HG03045 (cell line): ENCODE results near the gene GFOD2.
"Not testable (repeated sequence)": the region's sequence is repeated elsewhere in the genome, so short reads cannot be mapped to it uniquely, and the experiment has no call there.

Source experiments
- ATAC-seq: cut with Tn5 transposase; IDR thresholded peaks from one replicate; pipeline ENCODE4 v1.9.1; 2021; ENCODE audit warnings: mild to moderate bottlenecking, moderate library complexity; ENCODE audit not compliant: unreplicated experiment

Gene GFOD2

DNA sequence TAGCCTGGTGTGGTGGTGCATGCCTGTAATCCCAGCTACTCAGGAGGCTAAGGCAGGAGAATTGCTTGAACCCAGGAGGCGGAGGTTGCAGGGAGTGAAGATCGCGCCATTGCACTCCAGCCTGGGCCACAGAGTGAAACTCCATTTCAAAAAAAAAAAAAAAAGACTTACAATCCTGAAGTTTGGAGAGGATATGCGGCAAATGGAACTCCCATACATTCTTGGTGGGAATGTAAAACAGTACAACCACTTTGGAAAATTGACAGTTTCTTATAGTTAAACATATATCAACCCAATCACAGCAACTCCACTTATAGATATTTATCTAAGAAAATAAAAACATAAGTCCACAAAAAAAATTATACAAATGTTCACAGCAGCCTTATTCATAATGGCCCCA lies 11.9 kb downstream of the GFOD2 start:
- ATAC-seq = no peak

DNA sequence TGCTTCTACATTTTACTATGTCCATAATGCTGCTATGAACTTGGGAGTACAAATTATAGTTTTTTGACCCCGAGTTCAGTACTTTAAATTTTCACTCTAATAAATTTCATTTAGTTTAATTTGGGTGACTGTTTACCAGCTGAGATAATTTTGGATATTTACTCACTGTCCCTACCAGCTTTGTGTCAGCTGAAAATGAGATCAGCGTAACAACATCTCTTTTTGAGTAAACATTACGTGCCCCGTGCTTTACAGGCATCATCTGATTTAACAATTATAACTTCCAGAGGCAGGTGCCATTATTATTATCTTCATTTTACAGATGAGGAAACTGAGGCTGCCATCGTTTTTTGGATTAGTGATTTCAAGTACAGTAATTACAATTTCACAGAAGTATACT lies 15.0 kb downstream of the GFOD2 start:
- ATAC-seq = no peak

DNA sequence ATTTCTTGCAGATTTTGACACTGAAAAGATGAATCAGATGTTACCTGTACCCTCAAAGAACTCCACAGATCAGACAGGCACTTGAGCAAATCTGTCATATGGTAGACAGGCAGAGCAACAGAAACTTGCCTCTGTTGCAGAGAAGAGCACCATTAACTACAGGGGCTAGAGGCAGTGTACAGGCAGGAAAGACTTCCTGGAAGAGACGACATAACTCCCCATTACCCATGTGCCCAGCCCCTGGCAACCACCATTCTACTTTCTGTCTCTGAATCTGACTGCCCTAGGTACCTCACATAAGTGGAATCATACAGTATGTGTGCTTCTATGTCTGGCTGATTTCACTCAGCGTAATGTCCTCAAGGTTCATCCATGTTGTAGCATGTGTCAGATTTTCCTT lies 15.5 kb downstream of the GFOD2 start:
- no peak for ATAC-seq

DNA sequence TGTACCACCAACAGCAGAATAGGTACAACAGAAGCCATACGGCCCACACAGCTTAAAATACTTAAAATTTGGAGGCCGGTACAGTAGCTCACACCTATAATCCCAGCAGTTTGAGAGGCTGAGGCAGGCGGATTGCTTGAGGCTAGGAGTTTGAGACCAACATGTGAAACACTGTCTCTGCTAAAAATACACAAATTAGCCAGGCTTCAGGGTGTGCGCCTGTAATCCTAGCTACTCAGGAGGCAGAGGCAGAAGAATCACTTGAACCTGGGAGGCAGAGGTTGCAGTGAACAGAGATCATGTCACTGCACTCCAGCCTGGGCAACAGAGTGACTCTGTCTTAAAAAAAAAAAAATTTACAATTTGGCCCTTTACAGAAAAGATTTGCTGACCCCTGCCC lies 17.0 kb downstream of the GFOD2 start:
- ATAC-seq = no peak

DNA sequence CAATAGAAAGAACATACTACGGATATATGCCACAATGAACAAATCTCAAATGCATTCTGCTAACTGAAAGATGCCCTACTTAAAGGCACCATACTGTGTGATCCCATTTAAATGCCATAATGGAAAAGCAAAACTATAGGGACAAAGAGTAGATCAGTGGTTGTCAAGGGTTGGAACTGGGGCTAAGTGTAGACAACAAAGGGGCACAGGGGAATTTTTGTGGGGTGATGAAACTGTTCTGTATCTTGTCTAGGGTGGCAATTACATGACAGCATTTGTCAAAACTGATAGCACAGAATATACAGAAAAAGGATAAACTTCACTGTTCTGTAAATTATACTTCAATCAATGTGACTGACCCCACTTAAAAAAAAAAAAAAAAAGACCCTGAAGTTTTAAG lies 17.7 kb downstream of the GFOD2 start:
- no peak for ATAC-seq

DNA sequence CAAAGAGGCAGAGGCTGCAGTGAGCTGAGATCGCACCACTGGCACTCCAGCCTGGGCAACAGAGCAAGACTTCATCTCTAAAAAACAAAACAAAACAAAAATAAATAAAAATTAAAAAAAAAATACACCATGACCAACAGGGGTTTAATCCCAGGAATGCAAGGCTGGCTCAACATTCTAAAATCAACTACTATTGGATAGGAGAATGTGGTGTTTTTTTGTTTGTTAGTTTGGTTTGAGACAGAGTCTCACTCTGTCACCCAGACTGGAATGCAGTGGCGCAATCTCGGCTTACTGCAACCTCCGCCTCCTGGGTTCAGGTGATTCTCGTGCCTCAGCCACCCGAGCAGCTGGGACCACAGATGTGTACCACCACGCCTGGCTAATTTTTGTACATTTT lies 19.9 kb downstream of the GFOD2 start:
- no peak for ATAC-seq

DNA sequence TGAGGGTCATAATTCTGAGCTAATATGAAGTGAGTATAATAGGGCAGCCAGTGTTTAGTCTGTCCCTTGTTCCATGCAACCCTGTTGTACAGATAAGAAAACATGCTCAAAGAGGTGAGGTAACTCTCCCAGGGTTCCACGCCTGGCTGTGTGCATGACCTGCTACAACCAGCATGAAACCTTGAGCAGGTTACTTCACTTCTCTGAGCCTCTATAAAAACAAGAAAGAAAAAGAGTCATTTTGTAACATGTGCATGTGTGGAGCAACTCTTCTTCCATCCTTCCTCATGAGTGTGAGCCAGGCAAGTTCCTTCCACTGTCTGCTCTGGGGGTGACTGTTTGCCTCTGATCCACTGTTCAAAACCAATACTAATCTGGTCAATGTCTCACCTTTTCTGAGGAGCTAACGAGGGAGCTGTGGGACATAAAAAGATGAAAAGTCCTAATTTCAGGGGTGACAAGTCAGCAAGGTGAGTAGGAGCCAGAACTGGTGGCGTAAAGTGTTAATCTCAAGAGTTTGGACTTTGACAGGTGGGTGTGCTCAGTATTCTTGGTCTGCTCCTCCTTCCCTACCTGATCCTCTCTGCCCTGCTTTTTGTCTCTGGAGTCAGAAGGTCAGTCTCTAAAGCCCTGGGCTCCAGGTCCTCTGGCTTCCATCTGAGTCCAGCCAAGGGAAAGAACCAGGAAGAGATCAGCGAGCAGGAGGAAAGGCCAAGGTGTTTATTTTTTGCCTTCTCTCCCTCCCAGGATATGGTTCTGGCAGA lies 21.5 kb downstream of the GFOD2 start:
- no peak for ATAC-seq

DNA sequence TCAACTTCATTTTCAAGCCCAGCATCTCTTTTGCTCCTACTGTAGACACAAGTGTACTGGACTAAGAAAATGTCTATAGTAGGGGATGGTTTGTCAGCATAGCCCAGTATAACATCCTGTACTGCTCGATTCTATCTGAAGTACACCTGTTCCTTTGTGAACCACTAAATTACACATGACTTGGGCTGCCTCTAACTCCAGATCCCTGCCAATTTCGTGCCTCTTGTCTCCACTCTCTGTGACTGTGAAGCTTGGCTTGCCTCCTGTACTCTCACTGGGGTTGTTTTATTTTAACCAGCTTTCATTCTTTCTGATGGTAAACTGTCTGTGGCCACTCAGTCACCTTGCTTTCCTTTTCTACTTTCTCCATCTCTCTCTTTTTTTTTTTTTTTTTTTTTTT lies 24.5 kb downstream of the GFOD2 start:
- no peak for ATAC-seq

DNA sequence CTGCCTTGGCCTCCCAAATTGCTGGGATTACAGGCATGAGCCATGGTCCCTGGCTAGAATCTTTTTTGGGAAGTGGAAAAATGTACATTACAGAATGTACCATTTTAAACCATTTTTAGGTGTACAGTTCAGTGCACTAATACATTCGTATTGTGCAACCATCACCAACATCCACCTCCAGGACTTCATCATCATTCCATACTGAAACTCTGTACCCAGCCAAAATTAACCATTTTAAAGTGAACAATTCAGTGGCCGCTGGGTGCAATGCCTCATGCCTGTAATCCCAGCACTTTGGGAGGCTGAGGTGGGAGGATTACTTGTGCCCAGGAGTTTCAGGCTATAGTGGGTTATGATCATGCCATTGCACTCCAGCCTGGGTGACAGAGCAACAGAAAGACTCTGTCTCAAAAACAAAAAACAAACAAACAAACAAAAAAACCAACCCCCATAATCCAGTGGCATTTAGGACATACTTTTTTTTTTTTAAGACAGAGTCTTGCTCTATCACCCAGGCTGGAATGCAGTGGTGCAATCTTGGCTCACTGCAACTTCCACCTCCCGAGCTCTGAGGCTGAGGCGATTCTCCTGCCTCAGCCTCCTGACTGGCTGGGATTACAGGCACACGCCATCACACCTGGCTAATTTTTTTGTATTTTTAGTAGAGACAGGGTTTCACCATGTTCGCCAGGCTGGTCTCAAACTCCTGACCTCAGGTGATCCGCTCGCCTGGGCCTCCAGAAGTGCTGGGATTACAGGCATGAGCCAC lies 25.4 kb downstream of the GFOD2 start:
- ATAC-seq = not testable (repeated sequence)

DNA sequence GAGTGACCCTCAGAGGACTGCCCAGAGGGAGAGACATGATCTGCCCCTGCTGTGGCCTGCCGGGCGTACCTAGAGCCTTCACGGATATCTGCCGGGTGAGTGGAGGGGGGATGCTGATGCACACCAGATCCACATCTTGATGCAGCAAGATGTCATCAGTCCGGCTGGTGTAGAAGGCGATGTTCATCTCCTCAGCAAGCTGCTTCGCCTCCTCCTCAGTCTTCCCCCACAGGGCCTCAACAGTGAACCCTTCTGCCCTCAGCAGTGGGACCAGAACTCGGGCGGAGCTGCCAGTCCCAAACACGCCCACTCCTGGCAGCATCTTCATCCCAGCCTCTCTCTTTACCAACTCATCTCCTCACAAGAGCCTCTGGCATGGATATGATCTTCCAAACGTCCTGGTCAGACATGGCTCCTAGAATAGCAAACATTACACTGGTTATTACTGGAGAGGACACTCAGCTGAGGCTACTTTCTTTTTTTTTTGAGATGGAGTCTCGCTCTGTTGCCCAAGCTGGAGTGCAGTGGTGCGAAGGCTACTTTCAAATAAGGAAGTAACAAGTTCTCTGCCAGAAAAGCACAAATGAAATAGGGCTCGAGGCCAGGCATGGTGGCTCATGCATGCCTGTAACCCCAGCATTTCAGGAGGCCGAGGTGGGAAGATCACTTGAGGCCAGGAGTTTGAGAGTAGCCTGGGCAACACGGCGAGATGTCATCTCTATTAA lies 33.6 kb downstream of the GFOD2 start:
- ATAC-seq = no peak

DNA sequence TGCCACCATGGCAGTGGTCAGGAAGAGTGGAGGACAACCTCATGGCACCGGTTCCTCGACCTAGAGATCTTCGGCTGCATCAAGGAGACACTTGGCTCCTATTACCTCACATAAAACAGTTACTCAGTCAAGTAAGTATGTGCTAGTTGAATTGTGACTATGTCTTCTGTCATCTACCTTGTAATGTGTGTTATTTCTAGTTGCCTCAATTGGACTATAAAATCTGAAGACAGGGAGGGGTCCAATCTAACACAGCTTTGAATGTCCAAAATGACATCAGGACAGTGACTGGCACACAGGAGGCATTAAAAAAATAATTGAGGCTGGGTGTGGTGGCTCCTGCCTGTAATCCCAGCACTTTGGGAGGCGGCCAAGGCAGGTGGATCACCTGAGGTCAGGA lies 35.3 kb downstream of the GFOD2 start:
- no peak for ATAC-seq

DNA sequence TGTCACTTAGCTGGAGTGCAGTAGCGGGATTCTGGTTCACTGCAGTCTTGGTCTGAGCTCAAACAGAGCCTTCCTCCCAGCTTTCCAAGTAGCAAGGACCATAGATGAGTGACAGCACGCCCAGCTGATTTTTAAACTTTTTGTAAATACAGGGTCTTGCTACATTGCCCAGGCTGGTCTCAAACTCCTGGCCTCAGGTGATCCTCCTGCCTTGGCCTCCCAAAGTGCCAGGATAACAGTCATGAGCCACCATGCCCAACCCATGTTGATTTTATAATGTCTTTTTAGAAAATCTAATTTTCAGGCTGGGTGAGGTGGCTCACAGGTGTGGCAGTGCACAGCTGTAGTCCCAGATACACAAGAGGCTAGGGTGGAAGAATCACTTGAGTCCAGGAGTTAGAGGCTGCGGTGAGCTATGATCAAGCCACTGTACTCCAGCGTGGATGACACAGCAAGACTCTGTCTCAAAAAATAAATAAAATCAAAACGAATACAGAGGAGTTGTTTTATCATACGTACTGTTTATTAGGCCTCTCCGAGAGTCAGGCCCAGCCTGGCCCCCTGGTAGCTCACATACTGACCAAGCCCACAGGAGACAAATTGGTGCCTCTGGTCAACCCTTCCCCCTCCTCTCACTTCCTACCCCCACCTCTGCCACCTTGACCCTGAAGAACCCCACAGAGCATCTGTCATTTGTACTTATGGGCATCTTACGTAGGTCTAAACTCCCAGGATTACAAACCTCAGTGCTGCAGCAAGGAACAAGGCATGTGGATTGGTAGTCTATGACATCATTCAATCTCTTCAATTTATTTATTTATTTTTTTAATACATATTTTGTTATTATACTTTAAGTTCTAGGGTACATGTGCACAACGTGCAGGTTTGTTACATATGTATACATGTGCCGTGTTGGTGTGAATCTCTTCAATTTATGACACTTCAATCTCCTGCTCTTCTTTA lies 38.9 kb downstream of the GFOD2 start:
- ATAC-seq = no peak

DNA sequence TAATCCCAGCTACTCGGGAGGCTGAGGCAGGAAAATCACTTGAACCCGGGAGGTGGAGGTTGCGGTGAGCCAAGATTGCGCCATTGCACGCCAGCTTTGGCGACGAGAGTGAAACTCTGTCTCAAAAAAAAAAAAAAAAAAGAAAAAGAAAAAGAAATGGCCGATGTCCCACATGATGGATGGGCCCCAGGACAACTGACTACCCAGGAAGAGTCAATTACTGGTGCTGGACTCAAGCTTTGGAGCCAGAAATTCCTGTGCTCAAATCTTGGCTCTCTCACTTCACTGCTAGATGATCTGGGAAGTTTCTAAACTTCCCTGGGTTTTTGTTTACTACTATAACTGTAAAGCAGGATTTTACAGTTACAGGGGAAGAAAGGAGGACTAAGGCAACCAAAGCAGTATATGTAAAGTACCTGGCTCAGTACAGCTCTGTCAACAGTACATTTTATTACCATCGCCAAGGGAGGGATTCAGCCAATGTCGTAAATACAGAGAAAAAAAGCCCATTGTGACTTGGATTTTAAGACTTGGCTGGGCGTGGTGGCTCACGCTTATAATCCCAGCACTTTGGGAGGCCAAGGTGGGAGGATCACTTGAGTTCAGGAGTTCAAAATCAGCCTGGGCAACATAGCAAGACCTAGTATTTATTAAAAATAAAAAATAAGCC lies 40.6 kb downstream of the GFOD2 start:
- ATAC-seq = no peak

DNA sequence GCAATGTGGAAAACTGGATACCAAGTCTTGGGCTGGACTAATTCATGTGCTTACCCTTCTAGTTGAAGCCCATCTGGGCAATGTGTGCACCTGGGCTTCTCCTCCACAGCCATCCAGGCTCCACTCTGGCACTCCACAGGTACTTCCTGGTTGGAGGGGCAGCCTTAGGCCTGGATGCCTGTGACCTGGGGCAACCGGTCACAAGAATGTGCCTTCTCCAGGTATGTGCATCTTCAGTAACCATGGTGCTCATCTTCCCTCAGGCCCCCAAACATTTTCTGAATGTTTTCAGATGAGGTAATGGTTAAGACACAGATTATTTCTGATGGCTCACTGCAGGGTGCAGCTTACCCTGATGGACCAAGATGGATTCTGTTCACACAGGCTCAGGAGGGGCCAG lies 41.4 kb downstream of the GFOD2 start:
- ATAC-seq = no peak

DNA sequence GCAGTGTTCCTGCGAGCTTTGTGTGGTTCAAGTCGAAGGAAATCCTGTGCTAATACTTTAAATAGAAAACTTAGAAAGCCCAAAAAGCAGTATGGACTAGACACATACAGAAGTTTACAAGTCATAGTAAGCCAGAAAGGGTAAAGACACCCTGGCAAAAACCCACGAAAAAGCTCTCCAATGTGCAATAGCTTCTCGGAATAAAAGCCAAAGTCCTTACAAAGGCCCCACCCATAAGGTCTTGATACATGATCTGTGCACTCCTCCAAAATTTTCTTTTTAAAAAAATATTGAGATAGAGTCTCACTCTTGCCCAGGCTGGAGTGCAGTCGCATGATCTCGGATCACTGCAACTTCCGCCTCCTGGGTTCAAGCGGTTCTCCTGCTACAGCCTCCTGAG lies 42.2 kb downstream of the GFOD2 start:
- ATAC-seq = no peak

DNA sequence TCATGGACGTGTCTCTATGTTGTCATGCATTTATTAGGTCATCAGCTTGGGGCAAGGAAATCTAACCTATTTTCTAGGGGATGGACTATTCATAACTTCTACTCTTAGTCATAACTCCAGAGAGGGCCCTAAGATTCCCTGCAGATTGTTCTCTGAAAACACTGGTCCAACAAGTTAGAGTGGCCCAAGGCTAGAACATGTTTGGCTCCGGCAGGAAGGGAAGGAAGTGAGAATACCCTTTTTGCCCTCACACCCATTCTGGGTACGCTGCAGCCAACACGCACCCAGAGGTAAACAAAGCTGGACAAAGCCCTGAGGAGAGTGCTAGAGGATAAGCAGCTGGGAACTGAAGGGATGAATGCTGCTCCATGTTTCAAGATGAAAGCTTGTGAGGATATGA lies 42.6 kb downstream of the GFOD2 start:
- ATAC-seq = no peak

DNA sequence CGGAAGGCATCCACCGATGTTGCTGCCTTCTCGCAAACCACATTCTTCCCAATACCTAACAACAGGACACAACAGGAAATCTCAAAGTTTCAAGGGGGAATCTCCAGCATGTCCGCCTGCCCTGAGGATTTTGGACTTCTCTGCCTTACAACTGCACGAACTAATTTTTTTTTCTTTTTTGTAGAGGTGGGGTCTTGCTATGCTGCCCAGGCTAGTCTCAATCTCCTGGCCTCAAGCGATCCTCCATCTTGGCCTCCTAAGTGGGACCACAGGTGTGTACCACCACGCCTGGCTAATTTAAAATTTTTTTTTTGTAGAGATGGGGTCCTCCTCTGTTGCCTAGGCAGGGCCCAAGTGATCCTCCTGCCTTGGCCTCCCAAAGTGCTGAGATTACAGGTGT lies 43.1 kb downstream of the GFOD2 start:
- no peak for ATAC-seq

DNA sequence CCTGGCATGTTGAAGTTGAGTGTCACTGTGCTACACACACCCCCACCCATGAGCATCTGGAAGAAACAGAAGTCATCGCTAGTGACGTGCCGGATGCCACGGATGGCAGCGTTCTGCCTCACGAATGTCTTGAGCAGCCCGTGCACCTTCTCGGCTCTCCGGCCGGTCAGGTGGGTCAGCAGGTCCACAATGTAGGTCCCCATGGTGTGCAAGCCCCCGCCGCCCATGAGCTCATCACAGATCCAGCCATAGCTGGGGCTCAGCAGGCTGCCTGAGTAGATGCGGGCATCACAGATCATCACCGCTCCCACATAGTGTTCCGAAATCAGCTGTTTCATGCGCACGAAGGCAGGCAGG lies 43.6 kb downstream of the GFOD2 start:
- ATAC-seq = no peak

DNA sequence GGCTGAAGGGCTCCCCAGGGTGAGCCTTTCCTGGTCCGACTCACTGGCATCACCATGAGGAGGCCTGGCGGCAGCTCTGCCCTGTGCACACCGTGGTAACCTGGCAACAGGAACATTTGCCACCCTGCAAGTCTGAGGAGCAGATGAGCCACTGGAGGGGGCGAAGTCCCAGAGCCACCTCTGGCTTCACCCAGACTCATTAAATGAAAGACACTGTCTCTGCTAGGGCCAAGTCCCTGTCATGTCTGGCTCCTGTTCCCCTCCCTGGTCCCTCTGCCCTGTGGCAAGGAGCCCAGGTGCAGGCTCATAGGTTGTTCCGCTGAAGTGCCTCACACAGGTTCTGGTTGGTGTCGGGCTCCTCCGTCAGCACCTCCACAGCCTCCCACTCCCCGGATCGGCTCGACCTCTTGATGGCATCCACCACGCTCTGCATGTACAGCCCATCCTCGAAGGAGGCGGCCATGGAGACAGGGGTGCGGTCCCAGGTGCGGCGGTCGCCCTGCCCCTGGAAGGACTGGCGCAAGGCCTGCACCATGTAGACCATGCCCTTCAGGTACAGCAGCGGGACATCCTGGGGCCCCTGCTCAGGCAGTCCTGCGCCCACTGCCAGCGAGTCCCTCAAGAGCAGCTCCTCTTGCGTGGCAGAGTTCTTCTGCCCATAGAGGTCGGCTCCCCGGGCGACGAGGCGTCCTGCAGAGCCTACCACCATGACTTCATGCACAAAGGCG lies 44.1 kb downstream of the GFOD2 start:
- no peak for ATAC-seq
